Gastrocnemius medialis (tissue), 4 donors: Measurements from ENCODE around the gene ABCC5. TPM values are rescaled to one million over a fixed set of nuclear protein-coding genes. Genes with fewer than 3 reads are reported as not detected.
A peak's percentile ranks its signal among the peaks of the same experiment; 100 is the strongest.

Source experiments
- ATAC-seq, 2 donors: fragments of 150-250 bp; one replicate each; pipeline ENCODE4 v1.9.1; 2016
- DNase-seq, 2 donors: peaks; one replicate each; pipeline ENCODE4 v3.0.0-alpha.2; 2019
- H3K27ac ChIP-seq, 4 donors: fragments of 200-600 bp; sonication (generic); 1 replicate in 1 of 4; 2 replicates in 3 of 4; pipeline ENCODE4 v1.5.1; 2016 to 2018; ENCODE audit warnings: mild to moderate bottlenecking in 2 of 4, moderate library complexity in 1 of 4
- H3K27me3 ChIP-seq, 3 donors: fragments of 200-600 bp; sonication (generic) in 2 of 3; 1 replicate in 1 of 3; 2 replicates in 2 of 3; pipeline versions ENCODE4 v1.5.1 to v1.6.0; 2016 to 2019; ENCODE audit warnings: mild to moderate bottlenecking in 1 of 3, moderate library complexity in 1 of 3
- H3K36me3 ChIP-seq, 2 donors: fragments of 200-600 bp; sonication (generic) in 1 of 2; one replicate each; pipeline ENCODE4 v1.5.1; 2017 to 2018
- H3K4me1 ChIP-seq, 2 donors: fragments of 200-600 bp; sonication (generic) in 1 of 2; one replicate each; pipeline ENCODE4 v1.5.1; 2016 to 2017; ENCODE audit warnings: mild to moderate bottlenecking in 2 of 2
- H3K4me3 ChIP-seq, 4 donors: fragments of 200-600 bp; sonication (generic) in 3 of 4; 1 replicate in 1 of 4; 2 replicates in 3 of 4; pipeline ENCODE4 v1.5.1; 2016 to 2019; ENCODE audit warnings: mild to moderate bottlenecking in 2 of 4
- H3K9me3 ChIP-seq, 3 donors: fragments of 200-600 bp; sonication (generic) in 2 of 3; 1 replicate in 1 of 3; 2 replicates in 2 of 3; pipeline ENCODE4 v1.5.1; 2016 to 2019
- POLR2A ChIP-seq, 2 donors: fragments of 450-650 bp; IDR thresholded peaks; one replicate each; pipeline ENCODE4 v1.6.1; 2017; ENCODE audit warnings: antibody characterized with exemption in 2 of 2, mild to moderate bottlenecking in 2 of 2, moderate library complexity in 2 of 2
- in situ Hi-C, 4 donors: fragments of 200-750 bp; cut with MboI; loops; one replicate each; pipeline versions ENCODE4 v1.15.0 to v1.8.0; 2017; ENCODE audit warnings: low sequenced_read_pairs in 4 of 4
- intact Hi-C: fragments of 100-400 bp; cut with DNase I; formaldehyde crosslinking; loops from one replicate; pipeline ENCODE4 v1.15.1; 2023; ENCODE audit warnings: low total_unique reads
- total RNA-seq, 4 donors: library from RNA; depleted of rRNA; stranded (reverse); fragments of >200 nt; gene quantifications; one replicate each; pipeline versions ENCODE4 v1.1.0 to v1.2.3, GENCODE V29; 2016
- TF ChIP-seq, protein P1 (sequence below), 5 experiments: fragments of 450-650 bp in 3 of 5; fragments of 200-600 bp in 2 of 5; sonication (generic) in 2 of 5; IDR thresholded peaks in 4 of 5; conservative IDR thresholded peaks in 1 of 5; 1 replicate in 4 of 5; 2 replicates in 1 of 5; pipeline ENCODE4 v1.5.1; 2016 to 2019; ENCODE audit warnings: antibody characterized with exemption in 5 of 5, mild to moderate bottlenecking in 3 of 5, moderate library complexity in 3 of 5

Gene ABCC5
- total RNA-seq, 4 donors from 2014 or later: 20.4 to 52.2 (median 39.5) TPM

DNA sequence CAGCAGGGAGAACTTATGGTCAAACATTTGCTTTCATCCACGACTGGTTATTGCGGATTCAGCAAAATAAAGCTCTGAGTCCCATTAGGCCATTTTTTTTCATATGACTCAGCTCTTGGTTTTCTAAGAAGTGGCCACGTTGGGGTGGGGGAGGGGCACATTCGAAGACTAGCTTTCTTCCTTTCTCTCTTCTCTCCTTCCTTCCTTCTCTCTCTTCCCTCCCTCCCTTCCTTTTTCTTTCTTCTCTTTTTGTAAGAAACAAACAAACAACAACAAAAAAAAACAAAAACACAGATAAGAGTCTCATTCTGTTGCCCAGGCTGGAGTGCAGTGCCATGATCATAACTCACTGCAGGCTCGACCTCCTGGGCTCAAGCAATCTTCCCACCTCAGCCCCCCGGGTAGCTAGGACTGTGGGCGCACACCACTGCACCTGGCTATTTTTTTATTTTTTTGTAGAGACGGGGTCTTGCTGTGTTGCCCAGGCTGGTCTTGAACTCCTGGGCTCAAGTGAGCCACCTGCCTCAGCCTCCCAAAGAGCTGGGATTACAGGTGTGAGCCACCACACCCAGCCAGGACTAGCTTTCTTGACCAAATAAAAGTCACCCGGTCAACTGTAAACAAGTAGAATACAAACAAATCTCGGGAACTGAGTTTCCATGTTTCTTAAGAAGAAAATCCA lies 41.6 kb downstream of the ABCC5 start:
- H3K36me3 ChIP-seq: peaks cover 0 to 46% of the 10 kb centered on the region in 2 donors
- ATAC-seq: no peak

DNA sequence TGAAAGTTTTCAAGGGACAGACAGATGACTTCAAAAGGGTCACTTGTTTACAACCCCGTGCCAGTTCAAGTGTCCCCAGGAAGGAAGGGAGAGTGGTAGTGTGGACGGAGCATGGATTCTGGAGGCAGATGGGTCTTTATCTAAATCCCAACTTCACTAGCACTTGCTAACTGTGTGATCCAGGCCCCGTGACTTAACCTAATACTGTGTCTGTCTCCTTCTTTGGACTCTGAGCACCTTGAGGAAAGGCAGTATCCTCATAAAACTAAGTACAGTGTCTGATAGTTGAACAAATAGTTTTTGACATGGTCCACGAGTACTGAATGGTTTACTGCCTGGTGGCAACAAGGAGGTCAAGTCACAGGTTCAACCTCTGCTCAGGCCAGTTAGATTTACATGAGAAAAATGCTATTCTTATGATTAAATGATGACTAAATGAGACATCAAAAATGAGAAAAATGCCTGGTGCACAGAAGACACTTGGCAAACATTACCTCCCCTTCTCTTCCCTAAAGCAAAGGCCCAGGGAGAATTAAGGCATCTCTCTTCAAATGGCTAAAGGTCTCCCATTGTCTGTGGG lies 48.9 kb downstream of the ABCC5 start:
- in situ Hi-C loops (no loop called here), intact Hi-C loops (no loop called here)
- H3K27ac ChIP-seq: peak overlapping the region in 2 of 4 donors; percentile 33 to 43
- H3K4me1 ChIP-seq: no peaks in the 10 kb centered on the region
- no peaks in the 10 kb centered on the region for H3K27me3 ChIP-seq
- no peak for ATAC-seq
- no peak for DNase-seq
- H3K9me3 ChIP-seq: no peaks in the 10 kb centered on the region
- H3K4me3 ChIP-seq: no peak overlapping the region
- no peak for TF ChIP-seq POLR2A (IDR thresholded peaks at IDR 0.05)
- TF ChIP-seq, protein P1, sequence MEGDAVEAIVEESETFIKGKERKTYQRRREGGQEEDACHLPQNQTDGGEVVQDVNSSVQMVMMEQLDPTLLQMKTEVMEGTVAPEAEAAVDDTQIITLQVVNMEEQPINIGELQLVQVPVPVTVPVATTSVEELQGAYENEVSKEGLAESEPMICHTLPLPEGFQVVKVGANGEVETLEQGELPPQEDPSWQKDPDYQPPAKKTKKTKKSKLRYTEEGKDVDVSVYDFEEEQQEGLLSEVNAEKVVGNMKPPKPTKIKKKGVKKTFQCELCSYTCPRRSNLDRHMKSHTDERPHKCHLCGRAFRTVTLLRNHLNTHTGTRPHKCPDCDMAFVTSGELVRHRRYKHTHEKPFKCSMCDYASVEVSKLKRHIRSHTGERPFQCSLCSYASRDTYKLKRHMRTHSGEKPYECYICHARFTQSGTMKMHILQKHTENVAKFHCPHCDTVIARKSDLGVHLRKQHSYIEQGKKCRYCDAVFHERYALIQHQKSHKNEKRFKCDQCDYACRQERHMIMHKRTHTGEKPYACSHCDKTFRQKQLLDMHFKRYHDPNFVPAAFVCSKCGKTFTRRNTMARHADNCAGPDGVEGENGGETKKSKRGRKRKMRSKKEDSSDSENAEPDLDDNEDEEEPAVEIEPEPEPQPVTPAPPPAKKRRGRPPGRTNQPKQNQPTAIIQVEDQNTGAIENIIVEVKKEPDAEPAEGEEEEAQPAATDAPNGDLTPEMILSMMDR (IDR thresholded peaks at IDR 0.05 in 4 of 5, conservative IDR thresholded peaks at IDR 0.05 in 1 of 5): no peak
- peaks cover 0 to 88% of the 10 kb centered on the region in 2 donors for H3K36me3 ChIP-seq

More for the DNA sequence above, 41.6 kb downstream of the ABCC5 start:
- TF ChIP-seq, protein P1 (IDR thresholded peaks at IDR 0.05 in 4 of 5, conservative IDR thresholded peaks at IDR 0.05 in 1 of 5): no peak
- no peak for TF ChIP-seq POLR2A (IDR thresholded peaks at IDR 0.05)
- no peak overlapping the region for H3K4me3 ChIP-seq
- peaks cover 44 to 52% of the 10 kb centered on the region in 2 donors for H3K4me1 ChIP-seq
- peak overlapping the region; percentile 88 to 94 (median 90) for H3K27ac ChIP-seq
- no peaks in the 10 kb centered on the region for H3K27me3 ChIP-seq
- intact Hi-C loops (loop anchor here (5.0 kb wide), 1 partner anchor 341 kb away; no protein-coding TSS in a partner anchor), in situ Hi-C loops (no loop called here)
- DNase-seq: no peak
- no peaks in the 10 kb centered on the region for H3K9me3 ChIP-seq

DNA sequence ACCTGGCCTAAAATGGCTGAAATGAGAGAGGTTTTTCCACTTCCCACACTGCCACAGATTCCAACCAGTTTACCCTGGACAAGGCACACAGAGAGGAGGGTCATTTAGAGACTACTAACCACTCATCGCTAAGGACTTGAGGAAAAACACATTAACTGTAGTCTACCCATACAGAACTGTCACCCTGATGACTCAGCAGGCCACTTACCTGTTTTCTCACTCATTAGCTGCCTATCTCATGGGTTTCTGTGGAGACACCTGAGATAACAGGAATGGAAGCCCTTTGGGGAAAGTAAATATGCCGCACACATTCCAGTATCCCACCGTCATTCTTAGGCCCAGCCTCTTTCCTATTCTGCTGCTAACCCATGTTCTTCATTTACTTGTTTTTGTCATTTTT lies 50.0 kb downstream of the ABCC5 start:
- no peaks in the 10 kb centered on the region for H3K27me3 ChIP-seq
- no peak overlapping the region for H3K4me3 ChIP-seq
- DNase-seq (no peak), ATAC-seq (no peak)
- intact Hi-C loops: no loop called here
- H3K4me1 ChIP-seq: no peaks in the 10 kb centered on the region
- no peaks in the 10 kb centered on the region for H3K9me3 ChIP-seq
- peak overlapping the region in 3 of 4 donors; percentile 16 to 62 (median 33) for H3K27ac ChIP-seq
- H3K36me3 ChIP-seq: peaks cover 0 to 97% of the 10 kb centered on the region in 2 donors
- TF ChIP-seq, protein P1 (IDR thresholded peaks at IDR 0.05 in 4 of 5, conservative IDR thresholded peaks at IDR 0.05 in 1 of 5): no peak
- no peak for TF ChIP-seq POLR2A (IDR thresholded peaks at IDR 0.05)
- in situ Hi-C loops: no loop called here

DNA sequence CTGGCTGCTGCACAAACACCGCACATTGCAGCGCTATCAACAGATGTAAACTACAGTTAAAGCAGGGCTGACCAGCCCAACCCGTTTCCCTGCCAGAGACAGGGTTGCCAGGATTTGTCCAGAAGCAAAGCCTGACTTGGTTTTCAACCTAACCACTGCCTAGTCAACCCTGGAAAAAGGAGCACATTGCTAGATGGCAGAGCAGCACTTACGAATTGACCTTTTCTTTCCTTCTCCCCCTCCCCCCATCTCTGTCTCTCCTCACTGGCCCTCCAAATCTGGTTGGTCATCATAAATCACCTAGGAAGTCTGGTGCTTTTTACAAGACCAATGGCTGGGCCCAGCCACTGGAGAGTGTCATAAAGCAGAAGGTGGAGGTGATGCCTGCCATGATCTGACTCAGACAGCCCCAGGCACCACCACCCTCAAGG lies 51.3 kb downstream of the ABCC5 start:
- H3K36me3 ChIP-seq: peaks cover 0 to 97% of the 10 kb centered on the region in 2 donors
- TF ChIP-seq, protein P1 (IDR thresholded peaks at IDR 0.05 in 4 of 5, conservative IDR thresholded peaks at IDR 0.05 in 1 of 5): no peak
- TF ChIP-seq POLR2A (IDR thresholded peaks at IDR 0.05): no peak
- H3K27ac ChIP-seq: no peak overlapping the region
- H3K9me3 ChIP-seq: no peaks in the 10 kb centered on the region
- DNase-seq: no peak
- H3K27me3 ChIP-seq: no peaks in the 10 kb centered on the region
- no peaks in the 10 kb centered on the region for H3K4me1 ChIP-seq
- no peak for ATAC-seq
- intact Hi-C loops: no loop called here
- H3K4me3 ChIP-seq: no peak overlapping the region
- in situ Hi-C loops: no loop called here
